ENCODE measurements around the gene TXNDC8. TPM values are rescaled to one million over a fixed set of nuclear protein-coding genes. Genes with fewer than 3 reads are reported as not detected.

TXNDC8 gene
- total and polyA plus RNA-seq, 12 donors, result not detected

DNA sequence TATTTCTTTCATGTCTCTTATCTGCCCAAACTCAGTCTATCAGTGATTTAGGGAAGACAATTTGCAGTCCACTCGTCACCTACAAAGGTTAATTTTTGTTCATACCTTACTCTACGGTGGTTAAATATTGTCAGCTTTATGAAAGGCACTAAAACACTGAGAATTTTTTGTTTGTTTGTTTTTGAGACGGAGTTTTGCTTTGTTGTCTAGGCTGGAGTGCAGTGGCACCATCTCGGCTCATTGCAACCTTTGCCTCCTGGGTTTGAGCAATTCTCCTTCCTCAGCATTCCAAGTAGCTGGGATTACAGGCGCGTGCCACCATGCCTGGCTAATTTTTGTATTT, 55.0 kb downstream of the TXNDC8 start:
- Histone ChIP-seq H3K36me3 (replicated peaks in 1 of 2) (no peaks in the 10 kb centered on the region), H3K4me3 (no peak overlapping the region), H3K4me1 (replicated peaks in 1 of 2) (no peaks in the 10 kb centered on the region), H3K27ac (no peak overlapping the region), H3K27me3 (no peaks in the 10 kb centered on the region), H3K9me3 (replicated peaks in 1 of 3) (no peaks in the 10 kb centered on the region)
- 78 to 88% (median 84%) methylated on average over 6 of the region's 6 CpGs for WGBS, 4 donors
- intact Hi-C loops (cut with DNase I), result no loop called here
- no peak for DNase-seq
- TF ChIP-seq, protein P1, sequence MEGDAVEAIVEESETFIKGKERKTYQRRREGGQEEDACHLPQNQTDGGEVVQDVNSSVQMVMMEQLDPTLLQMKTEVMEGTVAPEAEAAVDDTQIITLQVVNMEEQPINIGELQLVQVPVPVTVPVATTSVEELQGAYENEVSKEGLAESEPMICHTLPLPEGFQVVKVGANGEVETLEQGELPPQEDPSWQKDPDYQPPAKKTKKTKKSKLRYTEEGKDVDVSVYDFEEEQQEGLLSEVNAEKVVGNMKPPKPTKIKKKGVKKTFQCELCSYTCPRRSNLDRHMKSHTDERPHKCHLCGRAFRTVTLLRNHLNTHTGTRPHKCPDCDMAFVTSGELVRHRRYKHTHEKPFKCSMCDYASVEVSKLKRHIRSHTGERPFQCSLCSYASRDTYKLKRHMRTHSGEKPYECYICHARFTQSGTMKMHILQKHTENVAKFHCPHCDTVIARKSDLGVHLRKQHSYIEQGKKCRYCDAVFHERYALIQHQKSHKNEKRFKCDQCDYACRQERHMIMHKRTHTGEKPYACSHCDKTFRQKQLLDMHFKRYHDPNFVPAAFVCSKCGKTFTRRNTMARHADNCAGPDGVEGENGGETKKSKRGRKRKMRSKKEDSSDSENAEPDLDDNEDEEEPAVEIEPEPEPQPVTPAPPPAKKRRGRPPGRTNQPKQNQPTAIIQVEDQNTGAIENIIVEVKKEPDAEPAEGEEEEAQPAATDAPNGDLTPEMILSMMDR (IDR thresholded peaks at IDR 0.05), result no peak
- no peak for TF ChIP-seq POLR2A (IDR thresholded peaks at IDR 0.05)

DNA sequence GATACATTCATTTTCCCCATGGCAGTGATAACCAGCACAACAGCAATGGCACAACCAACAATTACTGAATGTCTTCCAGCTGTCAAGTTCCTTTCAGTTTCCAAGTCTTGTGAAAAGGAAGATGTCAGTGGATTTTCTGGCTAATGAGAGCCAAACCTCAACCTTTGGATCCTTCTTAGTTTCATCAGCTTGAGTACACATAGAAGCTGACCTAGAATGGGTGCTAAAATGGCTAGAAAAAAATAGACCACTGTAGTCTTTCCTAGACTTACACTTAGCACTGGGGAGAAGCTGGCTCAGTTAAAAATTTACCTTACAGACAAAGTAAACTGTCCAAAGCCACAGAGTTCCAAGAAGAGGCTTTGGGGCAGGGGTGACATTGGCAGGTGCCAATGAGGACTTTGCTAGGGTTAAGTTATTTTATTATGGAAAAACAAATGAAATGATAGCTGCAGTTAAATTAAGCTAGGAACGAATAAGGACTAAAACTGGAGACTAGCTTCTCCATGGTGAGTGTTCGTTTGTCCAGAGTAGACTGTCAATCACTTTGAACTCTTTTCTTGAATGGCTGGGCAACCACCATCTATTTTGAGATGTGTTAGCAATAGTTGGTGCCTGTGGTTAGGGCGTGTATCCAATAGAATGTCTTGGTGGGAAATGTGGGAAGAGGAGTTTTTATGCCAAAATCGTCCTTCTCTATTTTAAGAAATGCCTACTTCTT, 55.5 kb downstream of the TXNDC8 start:
- TF ChIP-seq, protein P1 (IDR thresholded peaks at IDR 0.05), result no peak
- TF ChIP-seq POLR2A (IDR thresholded peaks at IDR 0.05), result no peak
- Histone ChIP-seq H3K4me3 (no peak overlapping the region), H3K4me1 (replicated peaks in 1 of 2) (no peaks in the 10 kb centered on the region), H3K27me3 (no peaks in the 10 kb centered on the region), H3K36me3 (replicated peaks in 1 of 2) (no peaks in the 10 kb centered on the region), H3K9me3 (replicated peaks in 1 of 3) (no peaks in the 10 kb centered on the region), H3K27ac (no peak overlapping the region)
- WGBS, 4 donors, result 48 to 64% (median 55%) methylated on average over 4 of the region's 4 CpGs
- DNase-seq, result no peak
- intact Hi-C loops (cut with DNase I), result no loop called here

DNA sequence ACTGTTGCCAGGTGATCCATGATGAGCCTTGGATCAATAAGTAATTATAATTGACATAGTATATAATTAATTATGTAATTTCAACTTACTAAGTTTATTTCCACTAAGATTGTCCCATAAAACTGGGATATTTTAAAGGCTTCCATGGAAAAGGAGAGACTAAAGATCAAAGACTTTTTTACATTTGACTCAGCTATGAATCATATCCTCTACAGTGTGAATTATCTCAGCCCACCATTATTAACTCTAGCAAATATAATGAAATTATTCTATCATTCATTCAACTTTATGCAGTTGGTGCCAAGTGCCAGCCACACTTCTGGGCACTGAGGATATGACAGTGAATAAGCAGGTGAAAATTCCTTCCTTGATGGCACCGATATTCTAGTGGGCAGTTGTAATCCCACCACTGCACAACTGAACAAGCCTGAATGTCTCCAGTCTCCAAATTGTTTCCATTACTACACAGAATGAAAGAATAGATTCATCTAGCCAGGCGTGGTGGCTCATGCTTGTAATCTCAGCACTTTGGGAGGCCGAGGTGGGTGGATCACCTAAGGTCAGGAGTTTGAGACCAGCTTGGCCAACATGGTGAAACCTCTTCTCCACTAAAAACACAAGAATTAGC, 59.5 kb downstream of the TXNDC8 start:
- intact Hi-C loops (cut with DNase I), result no loop called here
- H3K36me3 ChIP-seq (replicated peaks in 1 of 2), result no peaks in the 10 kb centered on the region
- DNase-seq, result no peak
- TF ChIP-seq, protein P1 (IDR thresholded peaks at IDR 0.05), result no peak
- no peak for TF ChIP-seq POLR2A (IDR thresholded peaks at IDR 0.05)
- no peaks in the 10 kb centered on the region for H3K4me1 ChIP-seq (replicated peaks in 1 of 2)
- H3K4me3 ChIP-seq, result no peak overlapping the region
- no peaks in the 10 kb centered on the region for H3K27me3 ChIP-seq
- H3K9me3 ChIP-seq (replicated peaks in 1 of 3), result no peaks in the 10 kb centered on the region
- H3K27ac ChIP-seq, result no peak overlapping the region
- 85 to 100% (median 87%) methylated on average over 3 of the region's 3 CpGs for WGBS, 4 donors

DNA sequence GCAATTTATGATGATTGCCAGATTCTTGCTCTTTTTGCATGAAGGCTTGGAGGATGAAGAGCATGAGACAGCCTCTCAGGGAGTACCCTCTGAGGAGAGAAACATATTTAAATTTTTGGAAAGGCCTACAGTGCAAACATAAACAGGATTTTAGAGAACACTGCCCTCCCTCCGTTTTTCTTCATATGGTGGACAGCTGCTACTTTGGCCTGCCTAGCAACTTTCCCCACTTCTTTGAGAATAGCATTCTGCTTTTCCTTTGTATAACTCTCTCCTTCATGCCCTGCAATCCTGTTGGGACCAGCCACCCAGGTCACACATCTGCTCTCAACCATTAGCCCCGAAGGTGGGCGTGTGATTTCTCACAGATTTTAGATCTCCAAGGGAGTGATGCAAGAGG, 60.9 kb downstream of the TXNDC8 start:
- H3K36me3 ChIP-seq (replicated peaks in 1 of 2), result no peaks in the 10 kb centered on the region
- 45 to 58% (median 49%) methylated on average over 3 of the region's 3 CpGs for WGBS, 4 donors
- TF ChIP-seq, protein P1 (IDR thresholded peaks at IDR 0.05), result no peak
- no peak for TF ChIP-seq POLR2A (IDR thresholded peaks at IDR 0.05)
- H3K4me3 ChIP-seq, result no peak overlapping the region
- no peak overlapping the region for H3K27ac ChIP-seq
- no peaks in the 10 kb centered on the region for H3K4me1 ChIP-seq (replicated peaks in 1 of 2)
- intact Hi-C loops (cut with DNase I), result no loop called here
- DNase-seq, result no peak
- no peaks in the 10 kb centered on the region for H3K27me3 ChIP-seq
- H3K9me3 ChIP-seq (replicated peaks in 1 of 3), result no peaks in the 10 kb centered on the region
